Activated CD8-positive, alpha-beta memory T cell treated with anti-CD3 and anti-CD28 coated beads, Interleukin-2, amount 50 U/mL, for 1 hour (primary cell): ENCODE results near the gene SENP5.
"Not testable (repeated sequence)": the region's sequence is repeated elsewhere in the genome, so short reads cannot be mapped to it uniquely, and the experiment has no call there.

Experiments used
- DNase-seq: peaks from one replicate; pipeline ENCODE4 v3.0.0-alpha.2; 2020; ENCODE audit errors: extremely low read depth

Gene SENP5

DNA sequence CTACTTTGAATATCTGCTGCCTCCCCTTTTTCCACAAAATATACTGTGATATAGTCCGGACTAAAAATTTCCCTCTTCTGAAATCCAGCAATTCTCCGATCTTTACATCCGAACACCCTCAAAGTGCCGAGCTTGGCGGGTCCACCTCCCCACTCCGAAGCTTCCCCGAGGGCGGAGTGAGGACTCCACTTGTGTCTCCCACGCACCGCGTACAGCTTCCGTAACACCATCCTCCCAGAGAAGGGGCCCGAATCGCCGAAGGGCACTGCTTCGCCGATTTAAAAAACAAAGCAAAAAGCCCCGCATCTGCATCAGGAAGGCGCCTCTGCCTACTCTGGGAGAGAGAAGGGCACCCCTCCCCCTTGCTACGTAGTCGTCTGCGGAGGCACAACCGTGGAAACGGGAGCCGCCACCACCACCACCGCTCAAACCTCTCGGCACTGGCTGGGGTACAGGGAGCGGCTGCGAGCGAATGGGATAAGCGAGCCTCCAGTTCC lies 74.1 kb downstream of the SENP5 start:
- DNase-seq, result peak; percentile 21

GRCh38 chr3:196942226-196942914 lies 74.7 kb downstream of the SENP5 start, which contains the start of gene NCBP2:
NCBP2 (minus strand) TSS chr3:196942528; CDS start chr3:196942503, 25 bp downstream.
- DNase-seq, result peak; percentile 99

- DNase-seq, result no peak
These were observed 75.2 kb downstream of the SENP5 start for GRCh38 chr3:196942915-196943277.

GRCh38 chr3:196944037-196944790 lies 76.5 kb downstream of the SENP5 start:
- not testable (repeated sequence) for DNase-seq

GRCh38 chr3:196947136-196947859 lies 79.6 kb downstream of the SENP5 start:
- no peak for DNase-seq

DNA sequence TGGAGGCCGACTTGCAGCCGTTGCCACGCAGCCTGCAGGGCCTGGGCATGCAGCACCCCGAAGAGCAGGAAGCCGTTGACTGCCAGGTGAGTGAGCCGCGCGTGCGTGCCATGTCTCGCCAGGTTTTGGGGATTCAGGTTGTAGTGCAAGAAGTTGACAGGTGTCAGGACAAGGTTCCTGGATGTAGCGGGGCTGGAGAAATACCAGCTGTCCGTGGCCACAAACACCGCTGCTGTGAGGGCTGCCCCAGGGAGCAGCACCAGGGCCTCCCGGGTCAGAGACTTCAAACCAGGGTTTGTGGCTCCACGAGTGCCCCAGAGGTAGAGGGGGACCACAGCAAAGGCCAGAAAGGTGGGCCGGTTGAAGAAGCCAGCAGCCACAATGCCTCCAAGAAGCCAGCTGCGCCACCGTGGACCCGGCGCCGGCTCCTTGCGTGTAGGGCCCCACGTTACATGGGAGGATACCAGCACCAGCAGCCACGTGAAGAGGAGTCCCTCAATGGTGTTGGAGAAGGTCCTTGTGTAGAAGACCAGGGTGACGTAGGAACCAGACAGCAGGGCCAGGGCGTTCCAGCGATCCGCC lies 80.2 kb downstream of the SENP5 start:
- DNase-seq, result no peak

GRCh38 chr3:196948442-196949284 lies 80.9 kb downstream of the SENP5 start:
- DNase-seq, result no peak

DNA sequence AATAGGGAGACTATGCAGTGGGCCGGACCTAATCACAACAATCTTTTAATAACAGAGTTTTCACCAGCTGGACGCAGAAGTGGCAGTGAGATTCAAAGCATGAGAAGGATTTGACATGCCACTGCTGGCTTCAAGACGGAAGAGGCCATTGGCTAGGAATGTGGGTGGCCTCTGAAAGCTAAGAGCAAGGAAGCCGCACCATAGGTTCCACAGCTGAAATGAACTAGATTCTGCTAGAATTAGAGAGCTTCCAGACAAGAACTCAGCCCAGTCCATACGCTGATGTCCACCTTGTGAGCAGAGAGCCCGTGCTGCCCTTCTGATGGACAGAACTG lies 81.5 kb downstream of the SENP5 start:
- DNase-seq, result no peak

DNA sequence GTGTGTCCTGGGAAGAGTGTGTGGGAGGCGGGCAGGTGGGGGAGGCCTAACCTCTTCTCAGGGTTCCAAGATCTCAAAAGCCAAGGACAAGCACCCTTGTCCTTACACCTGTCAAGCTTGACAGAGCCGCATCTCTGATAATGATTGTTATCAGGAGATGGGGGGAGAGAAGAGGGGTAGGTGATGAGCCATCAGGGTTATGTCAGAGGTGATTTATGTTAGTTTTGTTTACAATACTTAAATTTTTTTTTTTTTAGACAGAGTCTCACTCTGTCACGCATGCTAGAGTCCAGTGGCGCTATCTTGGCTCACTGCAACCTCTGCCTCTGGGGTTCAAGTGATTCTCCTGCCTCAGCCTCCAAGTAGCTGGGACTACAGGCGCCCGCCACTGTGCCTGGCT lies 82.0 kb downstream of the SENP5 start:
- no peak for DNase-seq

GRCh38 chr3:196951371-196951770 lies 83.7 kb downstream of the SENP5 start:
- DNase-seq, result no peak

GRCh38 chr3:196954832-196955231 lies 87.1 kb downstream of the SENP5 start:
- DNase-seq, result no peak

DNA sequence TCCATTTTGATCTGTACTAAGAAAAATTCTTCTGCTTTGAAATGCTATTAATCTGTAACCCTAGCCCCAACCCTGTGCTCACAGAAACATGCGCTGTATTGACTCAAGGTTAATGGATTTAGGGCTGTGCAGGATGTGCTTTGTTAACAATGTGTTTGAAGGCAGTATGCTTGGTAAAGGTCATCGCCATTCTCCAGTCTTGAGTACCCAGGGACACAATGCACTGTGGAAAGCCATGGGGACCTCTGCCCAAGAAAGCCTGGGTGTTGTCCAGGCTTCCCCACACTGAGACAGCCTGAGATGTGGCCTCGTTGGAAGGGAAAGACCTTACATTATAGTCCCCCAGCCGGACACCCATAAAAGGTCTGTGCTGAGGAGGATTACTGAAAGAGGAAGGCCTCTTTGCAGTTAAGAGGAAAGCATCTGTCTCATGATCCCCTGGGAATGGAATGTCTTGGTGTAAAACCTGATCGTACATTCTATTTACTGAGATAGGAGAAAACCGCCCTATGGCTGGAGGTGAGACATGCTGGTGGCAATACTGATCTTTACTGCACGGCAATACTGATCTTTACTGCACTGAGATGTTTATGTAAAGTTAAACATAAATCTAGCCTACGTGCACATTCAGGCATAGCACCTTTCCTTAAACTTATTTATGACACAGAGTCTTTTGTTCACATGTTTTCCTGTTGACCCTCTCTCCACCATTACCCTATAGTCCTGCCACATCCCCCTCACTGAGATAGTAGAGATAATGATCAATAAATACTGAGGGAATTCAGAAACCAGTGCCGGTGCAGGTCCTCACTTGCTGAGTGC lies 94.6 kb downstream of the SENP5 start:
- DNase-seq, result no peak

- DNase-seq, result no peak
These were observed 95.4 kb downstream of the SENP5 start for GRCh38 chr3:196962930-196963630.

DNA sequence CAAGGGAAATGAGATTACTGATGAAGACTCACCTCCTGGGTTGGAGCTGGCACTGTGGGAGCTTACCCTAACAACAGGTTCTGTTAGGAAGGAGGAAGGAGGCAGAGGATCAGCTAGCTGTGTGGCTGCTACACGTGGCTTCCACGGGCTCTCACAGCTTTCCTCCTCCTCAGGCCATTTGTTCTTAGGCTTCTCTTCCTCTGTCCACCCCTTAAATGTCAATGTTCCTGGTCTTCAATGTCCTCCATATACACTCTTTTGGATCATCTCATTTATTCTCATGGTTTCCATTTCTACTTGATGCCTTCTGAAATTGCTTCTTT lies 95.9 kb downstream of the SENP5 start:
- no peak for DNase-seq

- DNase-seq, result no peak
These were observed 97.5 kb downstream of the SENP5 start for GRCh38 chr3:196965112-196965803.

- no peak for DNase-seq
These were observed 98.1 kb downstream of the SENP5 start for GRCh38 chr3:196965804-196966173.

- no peak for DNase-seq
These were observed 99.0 kb downstream of the SENP5 start for GRCh38 chr3:196966526-196967401.
